Sigmoid colon (tissue), 4 donors: ENCODE data around the gene SRRM3.

Experiments
- POLR2A ChIP-seq, 2 donors: fragments of 450-650 bp; IDR thresholded peaks; one replicate each; pipeline ENCODE4 v1.6.1; 2016; ENCODE audit warnings: antibody characterized with exemption in 2 of 2, mild to moderate bottlenecking in 2 of 2, moderate library complexity in 2 of 2
- POLR2AphosphoS5 ChIP-seq, 4 donors: sonication (generic); formaldehyde crosslinking; IDR thresholded peaks; one replicate each; pipeline ENCODE4 v1.6.1; 2017; ENCODE audit warnings: antibody characterized with exemption in 4 of 4
- TF ChIP-seq, protein P1 (sequence below), 4 experiments: fragments of 450-650 bp in 3 of 4; fragments of 200-600 bp in 1 of 4; IDR thresholded peaks; one replicate each; pipeline ENCODE4 v1.5.1; 2016 to 2019; ENCODE audit warnings: antibody characterized with exemption in 4 of 4, mild to moderate bottlenecking in 3 of 4, moderate library complexity in 2 of 4

DNA sequence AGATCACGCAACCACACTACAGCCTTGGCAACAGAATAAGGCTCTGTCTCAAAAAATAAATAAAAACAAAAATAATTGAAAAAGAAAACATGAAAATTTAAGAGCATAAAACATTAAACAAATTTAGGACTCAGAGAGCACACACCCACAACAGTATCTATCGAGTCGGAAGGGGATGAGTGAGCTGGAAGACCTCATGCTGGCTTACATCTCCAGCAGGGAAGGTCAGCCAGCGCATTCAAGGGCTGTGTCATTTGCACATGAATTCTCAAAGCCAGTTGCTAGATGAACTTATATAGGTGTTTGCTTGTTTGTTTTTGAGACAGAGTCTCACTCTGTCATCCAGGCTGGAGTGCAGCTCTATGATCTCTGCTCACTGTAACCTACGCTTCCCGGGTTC lies 50.3 kb downstream of the SRRM3 start:
- TF ChIP-seq, protein P1, sequence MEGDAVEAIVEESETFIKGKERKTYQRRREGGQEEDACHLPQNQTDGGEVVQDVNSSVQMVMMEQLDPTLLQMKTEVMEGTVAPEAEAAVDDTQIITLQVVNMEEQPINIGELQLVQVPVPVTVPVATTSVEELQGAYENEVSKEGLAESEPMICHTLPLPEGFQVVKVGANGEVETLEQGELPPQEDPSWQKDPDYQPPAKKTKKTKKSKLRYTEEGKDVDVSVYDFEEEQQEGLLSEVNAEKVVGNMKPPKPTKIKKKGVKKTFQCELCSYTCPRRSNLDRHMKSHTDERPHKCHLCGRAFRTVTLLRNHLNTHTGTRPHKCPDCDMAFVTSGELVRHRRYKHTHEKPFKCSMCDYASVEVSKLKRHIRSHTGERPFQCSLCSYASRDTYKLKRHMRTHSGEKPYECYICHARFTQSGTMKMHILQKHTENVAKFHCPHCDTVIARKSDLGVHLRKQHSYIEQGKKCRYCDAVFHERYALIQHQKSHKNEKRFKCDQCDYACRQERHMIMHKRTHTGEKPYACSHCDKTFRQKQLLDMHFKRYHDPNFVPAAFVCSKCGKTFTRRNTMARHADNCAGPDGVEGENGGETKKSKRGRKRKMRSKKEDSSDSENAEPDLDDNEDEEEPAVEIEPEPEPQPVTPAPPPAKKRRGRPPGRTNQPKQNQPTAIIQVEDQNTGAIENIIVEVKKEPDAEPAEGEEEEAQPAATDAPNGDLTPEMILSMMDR (IDR thresholded peaks at IDR 0.05), result no peak
- TF ChIP-seq POLR2AphosphoS5 (IDR thresholded peaks at IDR 0.05) (no peak), POLR2A (IDR thresholded peaks at IDR 0.05) (no peak)
